Testis (tissue), 2 donors: Measurements from ENCODE around the gene IRF9.

ENCODE experiments used
- CTCF ChIP-seq, 3 experiments: fragments of 450-650 bp in 2 of 3; fragments of 200-600 bp in 1 of 3; sonication (generic) in 1 of 3; IDR thresholded peaks; one replicate each; pipeline ENCODE4 v1.5.1; 2016 to 2019; ENCODE audit warnings: antibody characterized with exemption in 3 of 3, mild to moderate bottlenecking in 2 of 3, moderate library complexity in 1 of 3
- POLR2A ChIP-seq: fragments of 450-650 bp; IDR thresholded peaks from one replicate; pipeline ENCODE4 v1.6.1; 2017; ENCODE audit warnings: antibody characterized with exemption, mild to moderate bottlenecking, moderate library complexity

GRCh38 chr14:24130380-24130716, 30.7 kb upstream of the IRF9 start, which contains the start of gene FITM1:
- TF ChIP-seq CTCF (IDR thresholded peaks at IDR 0.05) = no peak
- TF ChIP-seq POLR2A = no peak
